SK-N-SH treated with all-trans-retinoic acid at 6 μM for 48 hours (cell line): ENCODE results near the gene FAM184B.
A peak's percentile ranks its signal among the peaks of the same experiment; 100 is the strongest.

Source experiments
- ATAC-seq: fragments of 200-7000 bp; cut with Tn5 transposase; 3 replicates; pipeline ENCODE4 v1.9.1; 2020; ENCODE audit warnings: mild to moderate bottlenecking, moderate library complexity
- ARNTL ChIP-seq: fragments of 450-650 bp; formaldehyde crosslinking; IDR thresholded peaks from 2 replicates; pipeline ENCODE4 v1.5.0; 2020; ENCODE audit warnings: low read depth, mild to moderate bottlenecking, moderate library complexity, borderline replicate concordance
- BACH2 ChIP-seq: fragments of 250-450 bp; sonication (Bioruptor Pico); IDR thresholded peaks from 2 replicates; pipeline ENCODE4 v1.9.0; 2021; ENCODE audit warnings: mild to moderate bottlenecking, borderline replicate concordance
- CREB5 ChIP-seq: fragments of 250-450 bp; sonication (Bioruptor Pico); IDR thresholded peaks from 2 replicates; pipeline ENCODE4 v1.5.1; 2020; ENCODE audit warnings: low read depth, mild to moderate bottlenecking, moderate library complexity
- CSDC2 ChIP-seq: fragments of 250-450 bp; sonication (Bioruptor Pico); IDR thresholded peaks from 2 replicates; pipeline ENCODE4 v1.5.0; 2020; ENCODE audit warnings: mild to moderate bottlenecking, moderate library complexity
- CSRNP3 ChIP-seq: fragments of 250-450 bp; sonication (Bioruptor Pico); IDR thresholded peaks from 2 replicates; pipeline ENCODE4 v1.5.1; 2021; ENCODE audit warnings: mild to moderate bottlenecking, moderate library complexity
- ESRRG ChIP-seq: fragments of 250-450 bp; sonication (Bioruptor Pico); IDR thresholded peaks from 2 replicates; pipeline ENCODE4 v1.6.1; 2021; ENCODE audit warnings: mild to moderate bottlenecking
- GLIS3 ChIP-seq: fragments of 250-450 bp; sonication (Bioruptor Pico); IDR thresholded peaks from 2 replicates; pipeline ENCODE4 v1.5.0; 2020; ENCODE audit warnings: mild to moderate bottlenecking, moderate library complexity
- ISL1 ChIP-seq: fragments of 250-450 bp; sonication (Bioruptor Pico); IDR thresholded peaks from 2 replicates; pipeline ENCODE4 v2.1.2; 2022; ENCODE audit warnings: mild to moderate bottlenecking, moderate library complexity
- OSR1 ChIP-seq: fragments of 250-450 bp; sonication (Bioruptor Pico); IDR thresholded peaks from 2 replicates; pipeline ENCODE4 v1.8.0; 2022; ENCODE audit warnings: moderate library complexity, mild to moderate bottlenecking, inconsistent platforms
- PATZ1 ChIP-seq: fragments of 250-450 bp; sonication (Bioruptor Pico); IDR thresholded peaks from 2 replicates; pipeline ENCODE4 v1.8.0; 2020; ENCODE audit warnings: mild to moderate bottlenecking, moderate library complexity, borderline replicate concordance
- POU6F1 ChIP-seq: fragments of 250-450 bp; sonication (Bioruptor Pico); IDR thresholded peaks from 2 replicates; pipeline ENCODE4 v1.8.0; 2021; ENCODE audit warnings: low read depth, mild to moderate bottlenecking, moderate library complexity, borderline replicate concordance
- PPARA ChIP-seq: fragments of 250-450 bp; sonication (Bioruptor Pico); IDR thresholded peaks from 2 replicates; pipeline ENCODE4 v1.5.0; 2020; ENCODE audit warnings: mild to moderate bottlenecking, borderline replicate concordance
- RARB ChIP-seq: fragments of 250-450 bp; sonication (Bioruptor Pico); IDR thresholded peaks from 2 replicates; pipeline ENCODE4 v1.8.0; 2021; ENCODE audit warnings: mild to moderate bottlenecking, moderate library complexity
- SNAI2 ChIP-seq: fragments of 250-450 bp; sonication (Bioruptor Pico); IDR thresholded peaks from 2 replicates; pipeline ENCODE4 v1.5.0; 2020; ENCODE audit warnings: mild to moderate bottlenecking, moderate library complexity
- TCF4 ChIP-seq: fragments of 250-450 bp; sonication (Bioruptor Pico); IDR thresholded peaks from 2 replicates; pipeline ENCODE4 v1.8.0; 2021; ENCODE audit warnings: mild to moderate bottlenecking, moderate library complexity, borderline replicate concordance
- TOX ChIP-seq: fragments of 250-450 bp; sonication (Bioruptor Pico); IDR thresholded peaks from 2 replicates; pipeline ENCODE4 v1.8.0; 2021; ENCODE audit warnings: mild to moderate bottlenecking, moderate library complexity, borderline replicate concordance
- TSHZ2 ChIP-seq: fragments of 250-450 bp; sonication (Bioruptor Pico); IDR thresholded peaks from 2 replicates; pipeline ENCODE4 v1.5.0; 2020; ENCODE audit warnings: mild to moderate bottlenecking, moderate library complexity
- ZFP3 ChIP-seq: fragments of 250-450 bp; sonication (Bioruptor Pico); IDR thresholded peaks from 2 replicates; pipeline ENCODE4 v1.5.0; 2020; ENCODE audit warnings: mild to moderate bottlenecking, moderate library complexity
- ZFP30 ChIP-seq: fragments of 450-650 bp; formaldehyde crosslinking; IDR thresholded peaks from 2 replicates; pipeline ENCODE4 v1.5.0; 2022; ENCODE audit warnings: mild to moderate bottlenecking, moderate library complexity
- ZNF565 ChIP-seq: fragments of 450-650 bp; formaldehyde crosslinking; conservative IDR thresholded peaks from 2 replicates; pipeline ENCODE4 v1.5.0; 2020; ENCODE audit warnings: low read depth, mild to moderate bottlenecking, moderate library complexity
- ZNF70 ChIP-seq: fragments of 450-650 bp; formaldehyde crosslinking; IDR thresholded peaks from 2 replicates; pipeline ENCODE4 v1.5.0; 2020; ENCODE audit warnings: mild to moderate bottlenecking, moderate library complexity
- ZNF8 ChIP-seq: fragments of 450-650 bp; formaldehyde crosslinking; IDR thresholded peaks from 2 replicates; pipeline ENCODE4 v1.5.0; 2020; ENCODE audit warnings: mild to moderate bottlenecking, moderate library complexity

Gene FAM184B

GRCh38 chr4:17781300-17782287 is at the start of gene FAM184B:
Gene FAM184B (minus strand): TSS chr4:17781621. CDS start chr4:17781299, 322 bp downstream.
- peak; percentile 44; the same call in 2 of the 3 replicates for ATAC-seq
- TF ChIP-seq ZNF70 (CRISPR knock-in tag) (no peak), TCF4 (CRISPR knock-in tag) (no peak), ESRRG (no peak), GLIS3 (no peak), ZFP30 (CRISPR knock-in tag) (no peak), ISL1 (CRISPR knock-in tag) (no peak), CSDC2 (CRISPR knock-in tag) (no peak), ZNF565 (no peak)

- peak; percentile 65 for ATAC-seq
- TF ChIP-seq PATZ1 (CRISPR knock-in tag) (no peak), TCF4 (CRISPR knock-in tag) (no peak), ZNF8 (CRISPR knock-in tag) (no peak), RARB (CRISPR knock-in tag) (no peak), ZFP30 (CRISPR knock-in tag) (no peak), ZFP3 (CRISPR knock-in tag) (no peak), ZNF565 (no peak), ESRRG (no peak), OSR1 (CRISPR knock-in tag) (no peak), GLIS3 (no peak), SNAI2 (CRISPR knock-in tag) (no peak), BACH2 (CRISPR knock-in tag) (no peak), CREB5 (CRISPR knock-in tag) (no peak), TOX (CRISPR knock-in tag) (no peak)
- TF ChIP-seq, all 23 proteins: peak for 0
Measured at GRCh38 chr4:17823871-17824669, 42.6 kb upstream of the FAM184B start.

GRCh38 chr4:17817027-17817426 is 35.6 kb upstream of the FAM184B start:
- TF ChIP-seq BACH2 (CRISPR knock-in tag): no peak
- no peak for TF ChIP-seq TCF4 (CRISPR knock-in tag)
- no peak for TF ChIP-seq OSR1 (CRISPR knock-in tag)
- no peak for TF ChIP-seq GLIS3
- no peak for TF ChIP-seq SNAI2 (CRISPR knock-in tag)
- TF ChIP-seq PPARA (CRISPR knock-in tag): no peak
- TF ChIP-seq ARNTL (CRISPR knock-in tag): no peak
- TF ChIP-seq POU6F1: no peak
- TF ChIP-seq ZNF565: no peak
- no peak for TF ChIP-seq ZFP3 (CRISPR knock-in tag)
- TF ChIP-seq CSDC2 (CRISPR knock-in tag): no peak
- TF ChIP-seq ISL1 (CRISPR knock-in tag): no peak
- TF ChIP-seq CSRNP3 (CRISPR knock-in tag): no peak
- TF ChIP-seq ZNF70 (CRISPR knock-in tag): no peak
- no peak for TF ChIP-seq TSHZ2 (CRISPR knock-in tag)
- TF ChIP-seq RARB (CRISPR knock-in tag): no peak
- no peak for TF ChIP-seq ESRRG
- no peak for TF ChIP-seq ZFP30 (CRISPR knock-in tag)
- peak; percentile 86 for ATAC-seq
